ENCODE results near the gene CCDC157. TPM values are rescaled to one million over a fixed set of nuclear protein-coding genes. Genes with fewer than 3 reads are reported as not detected.

CCDC157 gene
- total RNA-seq, 1 donor from 2014 or later: 3.7 TPM

- Histone ChIP-seq H3K4me1 (peaks cover 39% of the 10 kb centered on the region), H3K27me3 (peaks cover 40% of the 10 kb centered on the region), H3K36me3 (no peaks in the 10 kb centered on the region), H3K4me2 (peak overlapping the region; percentile 78), H2AFZ (replicated peaks) (no peak overlapping the region), H3K27ac (no peak overlapping the region), H3K9me3 (ENCODE audit: low read depth) (no peaks in the 10 kb centered on the region), H3K4me3 (no peak overlapping the region), H3K79me2 (ENCODE audit: low read depth) (no peaks in the 10 kb centered on the region), H3F3A (ENCODE audit: low read depth) (peaks cover 39% of the 10 kb centered on the region), H3K9ac (no peak overlapping the region), H4K20me1 (ENCODE audit: low read depth) (no peaks in the 10 kb centered on the region)
- no peak for DNase-seq (ENCODE audit: low spot score)
- Mint-ChIP-seq H3K27ac (peak overlapping the region; percentile 96), H3K27me3 (ENCODE audit: insufficient read depth, low read depth) (peaks cover 7% of the 10 kb centered on the region), H3K36me3 (no peaks in the 10 kb centered on the region), H3K4me3 (peak overlapping the region; percentile 61), H3K4me1 (peaks cover 57% of the 10 kb centered on the region), H3K9me3 (peaks cover 6% of the 10 kb centered on the region)
- no peak for TF ChIP-seq EZH2phosphoT487 (IDR thresholded peaks at IDR 0.05)
- no peak for TF ChIP-seq EZH2 (IDR thresholded peaks at IDR 0.05)
Measured at GRCh38 chr22:30393885-30394284, 37.1 kb downstream of the CCDC157 start.

- Mint-ChIP-seq H3K4me1 (peaks cover 58% of the 10 kb centered on the region), H3K4me3 (peak within 1 kb of the TSS; percentile 89), H3K27me3 (ENCODE audit: insufficient read depth, low read depth) (peaks cover 3% of the 10 kb centered on the region), H3K9me3 (no peaks in the 10 kb centered on the region), H3K36me3 (no peaks in the 10 kb centered on the region), H3K27ac (no peak within 1 kb of the TSS)
- Histone ChIP-seq H3K4me2 (peak within 1 kb of the TSS; percentile 94), H3K79me2 (ENCODE audit: low read depth) (no peaks in the 10 kb centered on the region), H3K9ac (no peak within 1 kb of the TSS), H3K27ac (no peak within 1 kb of the TSS), H2AFZ (replicated peaks) (peak within 1 kb of the TSS; percentile 83), H3F3A (ENCODE audit: low read depth) (peaks cover 36% of the 10 kb centered on the region), H3K4me3 (peak within 1 kb of the TSS; percentile 68), H3K4me1 (peaks cover 35% of the 10 kb centered on the region), H3K27me3 (peaks cover 43% of the 10 kb centered on the region), H4K20me1 (ENCODE audit: low read depth) (no peaks in the 10 kb centered on the region), H3K36me3 (no peaks in the 10 kb centered on the region), H3K9me3 (ENCODE audit: low read depth) (no peaks in the 10 kb centered on the region)
- TF ChIP-seq CTCF (IDR thresholded peaks at IDR 0.05) (no peak), EZH2phosphoT487 (IDR thresholded peaks at IDR 0.05) (no peak), EZH2 (IDR thresholded peaks at IDR 0.05) (no peak)
- peak; percentile 76 for DNase-seq (ENCODE audit: low spot score)
Measured at GRCh38 chr22:30396871-30397655, 40.3 kb downstream of the CCDC157 start, which contains the start of gene SEC14L2. Gene SEC14L2, plus strand, starts transcription at chr22:30397018. Its CDS starts 99 bp downstream, at chr22:30397117.

- Histone ChIP-seq H4K20me1 (ENCODE audit: low read depth) (no peaks in the 10 kb centered on the region), H3K79me2 (ENCODE audit: low read depth) (no peaks in the 10 kb centered on the region), H3K4me1 (peaks cover 31% of the 10 kb centered on the region), H2AFZ (replicated peaks) (no peak overlapping the region), H3K4me3 (peak overlapping the region; percentile 68), H3K9me3 (ENCODE audit: low read depth) (no peaks in the 10 kb centered on the region), H3K36me3 (no peaks in the 10 kb centered on the region), H3K9ac (no peak overlapping the region), H3K27ac (no peak overlapping the region), H3K4me2 (peak overlapping the region; percentile 94), H3K27me3 (peaks cover 43% of the 10 kb centered on the region), H3F3A (ENCODE audit: low read depth) (peaks cover 31% of the 10 kb centered on the region)
- peak; percentile 18 for DNase-seq (ENCODE audit: low spot score)
- Mint-ChIP-seq H3K9me3 (no peaks in the 10 kb centered on the region), H3K27me3 (ENCODE audit: insufficient read depth, low read depth) (peaks cover 2% of the 10 kb centered on the region), H3K4me1 (peaks cover 52% of the 10 kb centered on the region), H3K27ac (no peak overlapping the region), H3K4me3 (peak overlapping the region; percentile 89), H3K36me3 (no peaks in the 10 kb centered on the region)
- TF ChIP-seq CTCF (IDR thresholded peaks at IDR 0.05): no peak
- no peak for TF ChIP-seq EZH2phosphoT487 (IDR thresholded peaks at IDR 0.05)
- TF ChIP-seq EZH2 (IDR thresholded peaks at IDR 0.05): no peak
Measured at GRCh38 chr22:30397656-30398635, 41.1 kb downstream of the CCDC157 start.

Measured in neural progenitor cell (in vitro differentiated cells).